Ecto neural progenitor cell (in vitro differentiated cells): Measurements from ENCODE around the gene GPR17.

Experiments used
- DNase-seq: peaks from one replicate; pipeline ENCODE4 v3.0.0-alpha.2; 2018; ENCODE audit warnings: low spot score

GPR17 gene

GRCh38 chr2:127671557-127672302 lies 25.8 kb downstream of the GPR17 start:
- DNase-seq = no peak

DNA sequence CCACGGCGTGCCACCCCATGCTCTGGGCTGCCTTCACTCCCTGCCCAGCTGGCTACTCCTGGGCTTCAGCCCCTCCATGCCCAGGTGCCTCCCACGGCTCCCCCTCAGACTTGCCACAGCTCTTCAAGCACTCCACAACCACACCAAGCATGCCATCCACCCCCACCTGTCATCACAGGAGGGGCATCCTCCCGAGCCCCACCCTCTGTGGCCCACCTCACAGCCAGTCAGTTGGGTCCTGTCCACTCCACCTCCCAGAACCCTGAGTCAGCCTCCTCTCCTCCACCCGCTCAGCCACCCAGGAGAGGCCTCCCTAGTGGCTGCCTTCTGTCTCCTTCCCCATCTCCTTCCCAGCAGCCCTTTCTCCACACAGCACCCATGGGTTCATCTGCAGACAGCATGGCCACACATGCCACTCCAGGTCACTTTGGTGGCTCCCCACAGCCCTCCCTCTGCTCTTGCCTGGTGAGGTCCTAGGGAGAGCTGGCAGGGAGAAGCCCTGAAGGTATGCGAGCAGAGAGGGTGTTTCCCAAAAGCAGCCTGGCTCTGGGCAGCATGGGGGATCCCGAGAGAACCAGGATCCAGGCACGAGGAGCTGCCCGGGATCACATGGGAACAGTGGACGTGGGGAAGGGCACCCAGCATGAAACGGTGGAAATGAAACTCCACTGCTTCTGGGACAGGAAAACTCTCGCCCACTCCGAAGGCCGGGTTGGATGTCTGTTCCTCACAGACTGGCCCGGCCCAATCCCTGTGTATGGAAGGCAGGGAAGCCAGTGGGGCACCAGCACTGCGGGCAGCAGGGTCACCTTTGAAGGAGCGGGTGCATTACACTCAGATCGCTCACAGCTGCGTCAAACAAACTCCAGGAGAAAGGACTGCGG lies 26.6 kb downstream of the GPR17 start:
- DNase-seq = no peak

GRCh38 chr2:127673291-127674069 lies 27.5 kb downstream of the GPR17 start:
- DNase-seq = no peak

DNA sequence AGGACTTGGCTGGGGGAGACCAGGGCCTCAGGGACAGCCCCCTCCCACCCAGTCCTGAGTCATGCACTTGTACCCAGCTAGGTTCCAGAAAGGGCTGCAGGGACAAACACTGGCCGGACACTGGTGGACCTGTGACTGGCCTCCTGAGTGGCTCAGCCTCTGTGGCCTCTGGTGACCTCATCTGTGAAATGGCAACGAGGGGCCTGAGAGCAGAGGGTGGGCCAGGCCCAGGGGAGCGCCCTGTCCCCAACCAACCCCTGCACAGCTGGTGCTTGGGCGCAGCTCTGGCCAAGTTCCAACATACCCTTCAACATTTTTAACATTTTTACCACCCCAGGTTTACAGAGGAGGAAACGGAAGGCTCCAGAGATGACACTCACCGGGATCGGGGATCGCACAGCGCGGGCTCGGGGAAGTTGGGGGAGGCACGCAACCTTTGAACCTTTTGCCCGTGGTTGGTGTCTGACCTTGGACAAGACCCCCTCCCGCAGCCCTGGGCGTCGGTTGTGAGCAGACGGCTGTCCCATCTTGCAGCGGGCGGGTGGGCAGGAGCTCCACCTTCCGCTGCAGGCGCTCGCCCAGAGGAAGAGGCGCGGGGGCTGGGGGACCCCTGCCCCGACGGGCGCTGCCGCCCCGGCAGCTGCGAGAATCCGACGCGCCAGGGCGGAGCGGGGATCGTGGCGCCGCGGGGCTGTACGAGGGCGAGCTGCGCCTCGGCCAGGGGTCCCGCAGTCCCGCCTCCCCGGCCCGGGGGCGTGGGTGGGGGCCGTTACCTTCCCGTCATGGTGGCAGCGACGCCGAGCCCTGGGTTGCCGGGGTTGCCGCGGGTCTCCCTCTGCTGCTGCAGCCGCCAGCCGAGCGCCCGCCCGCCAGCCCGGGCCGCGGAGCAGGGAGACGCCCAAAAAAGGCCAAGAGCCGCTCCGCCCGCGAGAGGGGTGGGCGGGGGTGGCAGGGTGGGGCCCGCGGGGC lies 28.6 kb downstream of the GPR17 start:
- DNase-seq = peak; percentile 46

DNA sequence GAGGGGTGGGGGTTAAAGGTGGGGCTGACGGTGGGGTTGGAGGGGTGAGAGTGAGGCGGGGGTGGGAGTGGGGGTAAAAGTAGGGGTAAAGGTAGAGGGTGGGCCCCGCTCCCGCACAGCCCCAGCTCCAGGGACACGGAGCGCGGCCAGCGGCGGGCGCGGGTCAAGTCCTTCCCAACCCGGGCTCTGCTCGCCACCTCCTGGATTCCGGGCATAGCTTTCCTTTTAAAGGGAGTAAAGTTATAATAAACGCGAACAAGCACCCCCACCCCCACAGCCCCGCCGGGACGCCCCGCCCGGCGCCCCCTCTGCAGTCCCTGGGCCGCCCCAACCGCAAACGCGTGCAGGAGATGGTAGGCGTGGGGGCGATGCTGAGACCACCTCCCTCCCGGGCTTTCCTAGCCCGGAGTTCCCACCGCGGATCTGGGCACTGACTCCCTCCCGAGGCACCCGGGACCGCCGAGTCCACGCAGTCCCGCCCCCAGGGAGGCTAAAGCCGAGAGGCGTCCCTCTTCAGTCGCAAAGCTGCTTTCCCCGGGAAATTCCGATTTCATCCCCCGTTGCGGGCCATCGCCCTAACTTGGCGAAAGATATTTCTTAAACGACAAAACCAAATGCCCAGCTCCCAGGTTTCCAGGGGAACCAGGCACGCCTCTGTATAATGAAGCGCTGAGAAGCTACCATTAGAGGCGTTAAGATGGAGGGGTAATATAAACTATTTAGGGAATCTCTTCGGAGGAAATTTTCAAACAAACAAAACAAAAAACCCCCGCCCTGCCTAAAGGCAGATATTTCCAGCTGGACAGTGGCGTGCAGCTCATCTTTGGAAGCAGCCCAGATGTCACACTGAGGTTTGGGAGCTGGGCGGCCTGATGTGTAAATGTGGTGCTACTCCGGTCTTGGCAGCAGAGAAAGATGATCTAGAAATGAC lies 29.6 kb downstream of the GPR17 start, which contains the start of gene LIMS2:
Gene LIMS2 (minus strand): TSS at position 200 of the 931 bp plus-strand sequence. CDS start 506 bp downstream, outside the sequence.
- DNase-seq = no peak

- DNase-seq = no peak
These were observed 31.0 kb downstream of the GPR17 start for GRCh38 chr2:127676906-127677305.

GRCh38 chr2:127678531-127678930 lies 32.6 kb downstream of the GPR17 start:
- no peak for DNase-seq

DNA sequence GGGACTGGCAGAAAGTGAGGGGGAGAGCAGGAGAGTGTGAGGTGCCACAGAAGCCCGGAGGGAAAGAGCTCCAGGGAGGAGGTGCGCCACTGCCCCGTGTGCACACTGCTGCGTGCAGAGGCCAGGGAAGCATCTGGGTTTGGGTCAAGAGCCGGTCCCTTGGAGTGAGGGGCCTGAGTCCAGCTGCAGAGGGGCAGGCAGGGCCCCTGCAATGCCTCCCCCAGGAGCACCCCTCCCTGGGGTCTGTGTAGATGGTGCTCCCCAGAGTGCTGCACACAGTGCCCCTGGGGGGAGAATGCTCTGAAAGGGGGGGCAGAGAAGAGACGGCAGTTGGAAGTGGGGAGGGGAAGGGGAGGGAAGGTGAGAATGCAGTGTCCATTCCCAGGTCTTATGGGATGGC lies 33.0 kb downstream of the GPR17 start:
- no peak for DNase-seq

- no peak for DNase-seq
These were observed 33.9 kb downstream of the GPR17 start for GRCh38 chr2:127679680-127680361.

GRCh38 chr2:127680706-127681287 lies 34.8 kb downstream of the GPR17 start:
- DNase-seq = no peak

DNA sequence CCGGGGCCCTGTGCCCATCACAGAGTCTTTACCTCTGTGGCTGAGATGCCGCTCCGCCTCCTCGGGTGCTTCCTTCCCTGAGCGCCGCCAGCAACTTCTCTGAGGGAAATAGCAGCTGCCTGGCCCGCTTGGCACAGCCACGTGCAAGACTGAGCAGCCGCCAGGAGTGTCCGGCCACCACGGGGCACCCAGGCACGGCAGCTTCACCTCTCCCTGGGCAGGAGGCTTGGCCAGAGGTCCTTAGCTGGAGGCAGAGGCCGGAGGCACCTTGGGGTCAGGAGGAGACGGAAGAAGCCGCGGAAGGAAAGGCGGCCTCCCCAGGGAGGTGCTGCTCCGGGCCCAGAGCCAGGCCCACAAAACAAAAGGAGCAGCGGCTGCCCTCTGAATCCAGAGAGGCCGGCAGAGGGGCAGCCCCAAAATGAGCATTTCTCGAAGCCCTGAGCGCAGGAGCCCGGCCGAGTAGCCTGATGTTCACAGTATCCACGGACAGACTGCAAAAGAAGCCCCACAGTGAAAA lies 35.4 kb downstream of the GPR17 start:
- peak; percentile 49 for DNase-seq

DNA sequence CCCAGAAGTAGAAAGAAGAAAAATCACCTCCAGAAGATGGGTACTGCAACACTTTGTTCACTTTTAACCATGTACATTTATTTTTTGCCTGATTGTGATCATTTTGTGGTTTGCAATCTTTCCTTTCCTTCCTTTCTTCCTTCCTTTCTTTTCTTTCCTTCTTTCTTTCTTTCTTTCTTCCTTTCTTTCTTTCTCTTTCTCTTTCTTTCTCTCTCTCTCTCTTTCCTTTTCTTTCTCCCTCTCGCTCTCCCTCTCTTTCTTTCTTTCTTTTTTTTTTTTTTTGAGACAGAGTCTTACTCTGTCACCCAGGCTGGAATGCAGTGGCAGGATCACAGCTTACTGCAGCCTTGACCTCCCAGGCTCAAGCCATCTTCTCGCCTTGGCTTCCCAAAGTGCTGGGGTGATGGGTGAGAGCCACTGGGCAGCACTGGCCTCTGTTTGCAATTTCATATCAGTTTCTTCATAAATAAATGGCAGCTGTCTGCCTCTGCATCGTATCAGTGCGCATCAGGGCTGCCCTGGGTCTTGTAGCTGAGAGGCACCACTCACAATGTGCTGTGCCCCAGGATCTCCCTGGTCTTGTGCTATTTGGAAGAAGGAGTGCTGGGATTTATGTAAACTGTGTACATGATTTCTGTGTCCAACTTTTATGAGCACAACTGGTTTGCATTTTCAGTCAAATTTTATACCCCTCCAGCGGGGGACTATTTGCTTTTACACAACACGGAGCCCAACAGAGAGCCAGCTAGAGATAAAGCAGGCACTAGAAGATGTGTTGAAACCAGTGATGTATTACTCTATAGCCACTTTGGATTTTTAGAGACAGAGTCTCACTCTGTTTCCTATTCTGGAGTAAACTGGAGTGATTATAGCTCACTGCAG lies 36.3 kb downstream of the GPR17 start:
- DNase-seq = no peak

DNA sequence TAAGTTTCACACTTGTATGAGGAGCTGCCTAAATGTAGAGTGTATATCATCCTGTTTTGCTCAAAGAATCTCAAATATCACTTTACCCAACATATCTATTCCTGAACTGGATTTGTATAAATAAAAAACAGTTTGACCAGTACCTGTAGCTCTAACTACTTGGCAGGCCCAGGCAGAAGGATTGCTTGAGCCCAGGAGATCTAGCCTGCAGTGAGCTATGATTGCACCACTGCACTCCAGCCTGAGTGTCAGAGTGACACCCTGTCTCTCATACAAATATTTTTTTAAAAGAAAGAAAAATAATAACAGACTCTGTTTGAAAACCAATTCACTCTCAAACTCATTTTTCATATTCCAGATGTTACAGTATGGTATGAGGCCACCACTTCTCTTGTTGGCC lies 37.1 kb downstream of the GPR17 start:
- DNase-seq = no peak

GRCh38 chr2:127683757-127684156 lies 37.8 kb downstream of the GPR17 start:
- DNase-seq = no peak

DNA sequence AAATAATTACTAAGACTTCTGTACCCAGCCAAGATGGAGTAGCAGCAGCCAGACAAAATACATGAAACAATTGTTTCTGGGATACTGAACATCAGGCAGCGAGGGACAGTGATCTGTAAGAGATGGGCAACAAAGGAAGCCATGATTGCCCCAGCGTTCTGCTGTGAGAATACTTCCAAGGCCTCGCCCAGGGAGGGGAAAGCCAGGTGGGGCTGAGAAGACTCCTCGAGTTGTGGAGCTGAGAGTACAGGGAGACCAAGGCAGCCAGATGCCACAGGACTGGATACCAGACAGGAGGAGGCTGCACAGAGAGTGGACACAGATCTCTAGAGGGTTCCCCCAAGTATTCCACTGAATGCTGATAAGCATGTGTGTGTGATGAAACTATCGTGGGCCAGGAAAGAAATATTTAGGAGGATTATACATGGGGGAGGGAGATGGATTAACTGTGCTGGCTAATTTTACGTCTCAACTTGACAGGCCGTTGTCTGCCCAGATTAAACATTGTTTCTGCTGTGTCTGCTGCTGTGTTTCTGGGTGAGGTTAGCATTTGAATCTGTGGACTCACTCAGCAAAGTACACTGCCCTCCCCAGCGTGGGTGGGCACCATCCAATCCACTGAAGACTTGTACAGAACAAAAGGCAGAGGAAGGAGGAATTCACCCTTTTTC lies 39.6 kb downstream of the GPR17 start:
- DNase-seq = no peak

GRCh38 chr2:127688405-127688804 lies 42.5 kb downstream of the GPR17 start:
- no peak for DNase-seq

DNA sequence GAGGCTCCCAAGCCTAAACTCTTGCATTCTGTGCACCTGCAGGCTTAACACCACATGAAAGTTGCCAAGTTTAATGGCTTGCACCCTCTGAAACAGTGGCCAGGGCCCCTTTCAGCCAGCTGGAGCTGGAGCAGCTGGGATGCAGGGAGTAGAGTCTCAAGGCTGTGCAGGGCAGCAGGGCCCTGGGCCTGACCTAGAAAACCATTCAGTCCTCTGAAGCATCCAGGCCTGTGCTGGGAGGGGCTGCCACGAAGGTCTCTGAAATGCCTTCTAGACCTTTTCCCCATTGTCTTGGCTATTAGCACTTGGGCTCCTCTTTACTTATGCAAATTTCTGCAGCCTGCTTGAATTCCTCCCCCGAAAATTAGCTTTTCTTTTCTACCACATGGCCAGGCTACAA lies 44.7 kb downstream of the GPR17 start:
- no peak for DNase-seq
